AG04450 (cell line): ENCODE measurements around the gene TMBIM4. TPM values are rescaled to one million over a fixed set of nuclear protein-coding genes. Genes with fewer than 3 reads are reported as not detected.

Experiments
- CTCF ChIA-PET: fragments of 300-600, 350-600 bp; formaldehyde crosslinking; extraction: SDS; loops from one replicate; lab custom pipeline; 2022; ENCODE audit warnings: antibody characterized with exemption, inconsistent platforms; lab: Charles Lee
- POLR2A ChIA-PET: fragments of 350-600 bp; formaldehyde crosslinking; extraction: SDS; loops from one replicate; lab custom pipeline; 2021; ENCODE audit warnings: antibody characterized with exemption, inconsistent platforms; lab: Yijun Ruan, JAX
- DNase-seq: peaks from one replicate; pipeline ENCODE4 v3.0.0-alpha.2; 2011; ENCODE audit warnings: low read depth, low spot score
- H3K27ac ChIP-seq: one replicate; pipeline ENCODE4 v1.5.1; 2012; ENCODE audit warnings: low read depth, low read length, control low read depth
- H3K27me3 ChIP-seq: one replicate; pipeline ENCODE4 v1.6.0; 2012; ENCODE audit warnings: low read length; ENCODE audit not compliant: control insufficient read depth, insufficient read depth
- H3K4me3 ChIP-seq: 2 replicates; pipeline ENCODE4 v1.5.1; 2011; ENCODE audit warnings: mild to moderate bottlenecking, low read depth, low read length, control low read depth
- H3K9me3 ChIP-seq: 2 replicates; pipeline ENCODE4 v1.5.1; 2012; ENCODE audit warnings: low read length; ENCODE audit not compliant: control insufficient read depth, insufficient read depth
- polyA plus RNA-seq: library from polyadenylated mRNA; depleted of rRNA; stranded (reverse); fragments of >200 nt; gene quantifications from 2 replicates; pipeline ENCODE4 v1.2.3, GENCODE V29; 2011; rRNA removed
- TF ChIP-seq, protein P1 (sequence below): IDR thresholded peaks from 2 replicates; pipeline ENCODE4 v1.5.1; 2011; ENCODE audit warnings: low read depth, low read length, control low read depth, inconsistent platforms

TMBIM4 gene
- polyA plus RNA-seq, 1 experiment: 140 TPM

GRCh38 chr12:66092559-66093269, 77.1 kb downstream of the TMBIM4 start:
- Histone ChIP-seq H3K27ac (peak overlapping the region; percentile 31), H3K9me3 (no peaks in the 10 kb centered on the region), H3K27me3 (no peaks in the 10 kb centered on the region), H3K4me3 (no peak overlapping the region)
- DNase-seq: no peak
- CTCF ChIA-PET: interaction anchor here (0.9 kb wide), 1 partner anchor 780 kb away, joined by 3 read pairs; no protein-coding TSS in a partner anchor
- TF ChIP-seq, protein P1, sequence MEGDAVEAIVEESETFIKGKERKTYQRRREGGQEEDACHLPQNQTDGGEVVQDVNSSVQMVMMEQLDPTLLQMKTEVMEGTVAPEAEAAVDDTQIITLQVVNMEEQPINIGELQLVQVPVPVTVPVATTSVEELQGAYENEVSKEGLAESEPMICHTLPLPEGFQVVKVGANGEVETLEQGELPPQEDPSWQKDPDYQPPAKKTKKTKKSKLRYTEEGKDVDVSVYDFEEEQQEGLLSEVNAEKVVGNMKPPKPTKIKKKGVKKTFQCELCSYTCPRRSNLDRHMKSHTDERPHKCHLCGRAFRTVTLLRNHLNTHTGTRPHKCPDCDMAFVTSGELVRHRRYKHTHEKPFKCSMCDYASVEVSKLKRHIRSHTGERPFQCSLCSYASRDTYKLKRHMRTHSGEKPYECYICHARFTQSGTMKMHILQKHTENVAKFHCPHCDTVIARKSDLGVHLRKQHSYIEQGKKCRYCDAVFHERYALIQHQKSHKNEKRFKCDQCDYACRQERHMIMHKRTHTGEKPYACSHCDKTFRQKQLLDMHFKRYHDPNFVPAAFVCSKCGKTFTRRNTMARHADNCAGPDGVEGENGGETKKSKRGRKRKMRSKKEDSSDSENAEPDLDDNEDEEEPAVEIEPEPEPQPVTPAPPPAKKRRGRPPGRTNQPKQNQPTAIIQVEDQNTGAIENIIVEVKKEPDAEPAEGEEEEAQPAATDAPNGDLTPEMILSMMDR: no peak
- POLR2A ChIA-PET: no interaction called here

GRCh38 chr12:66090157-66090556, 79.6 kb downstream of the TMBIM4 start:
- Histone ChIP-seq H3K9me3 (no peaks in the 10 kb centered on the region), H3K27ac (no peak overlapping the region), H3K27me3 (no peaks in the 10 kb centered on the region), H3K4me3 (no peak overlapping the region)
- no peak for DNase-seq
- ChIA-PET POLR2A (no interaction called here), CTCF (interaction anchor here (1.1 to 4.1 kb wide), 2 partner anchors 196 to 534 kb away, joined by 3 to 19 read pairs; no protein-coding TSS in a partner anchor)
- TF ChIP-seq, protein P1: no peak

- Histone ChIP-seq H3K27me3 (no peaks in the 10 kb centered on the region), H3K9me3 (no peaks in the 10 kb centered on the region), H3K27ac (no peak overlapping the region), H3K4me3 (no peak overlapping the region)
- DNase-seq: peak; percentile 67
- TF ChIP-seq, protein P1: peak; percentile 85
- ChIA-PET CTCF (interaction anchor here (0.7 to 4.1 kb wide), 15 partner anchors 10 to 799 kb away, joined by 3 to 19 read pairs (median 5); no protein-coding TSS in a partner anchor), POLR2A (no interaction called here)
Observed at GRCh38 chr12:66087365-66087943, 82.3 kb downstream of the TMBIM4 start.

DNA sequence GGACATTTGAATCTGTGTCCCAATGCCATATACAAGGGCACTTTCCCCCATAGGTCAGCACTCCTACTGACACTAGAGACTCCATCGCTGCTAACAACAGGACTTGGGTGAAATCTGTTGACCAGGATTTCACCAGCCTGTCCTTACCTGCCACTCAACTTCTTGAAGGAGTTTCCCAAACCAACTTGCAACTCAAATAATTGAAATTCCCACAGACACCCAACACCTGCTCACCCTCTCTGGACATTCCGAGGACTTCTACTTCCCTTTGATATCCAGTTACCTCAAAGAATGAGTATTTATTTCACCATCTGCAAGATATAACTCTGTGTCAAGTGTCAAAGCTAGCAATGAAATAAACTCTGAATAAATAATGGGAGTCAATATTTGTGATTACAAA, 83.8 kb downstream of the TMBIM4 start:
- DNase-seq: no peak
- TF ChIP-seq, protein P1: no peak
- CTCF ChIA-PET: interaction anchor here (0.6 to 1.2 kb wide), 2 partner anchors 197 to 529 kb away, joined by 3 read pairs; no protein-coding TSS in a partner anchor
- Histone ChIP-seq H3K27me3 (no peaks in the 10 kb centered on the region), H3K4me3 (no peak overlapping the region), H3K9me3 (no peaks in the 10 kb centered on the region), H3K27ac (no peak overlapping the region)
- POLR2A ChIA-PET: no interaction called here

Other genes with a start within 250 kb of the TMBIM4 start
- gene LLPH, start 39.2 kb downstream of the TMBIM4 start, polyA plus RNA-seq: 18.6 and 25.7 TPM in 2 replicates
- gene IRAK3, start 19.2 kb upstream of the TMBIM4 start, polyA plus RNA-seq: 2.9 and 3.4 TPM in 2 replicates
- gene HELB, start 132.5 kb upstream of the TMBIM4 start, polyA plus RNA-seq: 2.0 TPM in 2 replicates